ENCODE measurements around the gene SMDT1. TPM values are rescaled to one million over a fixed set of nuclear protein-coding genes. Genes with fewer than 3 reads are reported as not detected.
"Not testable (repeated sequence)": the region's sequence is repeated elsewhere in the genome, so short reads cannot be mapped to it uniquely, and the experiment has no call there.

The SMDT1 gene
- polyA plus RNA-seq, 1 experiment = 35.7 TPM

- DNase-seq (ENCODE audit: low read depth); H3K4me3 ChIP-seq (ENCODE audit: low read depth, low read length); H3K27me3 ChIP-seq (ENCODE audit: control insufficient read depth, insufficient read depth, low read length); H3K36me3 ChIP-seq (ENCODE audit: control insufficient read depth, insufficient read depth, low read length); CTCF ChIA-PET; POLR2A ChIA-PET: not testable (repeated sequence)
Measured at GRCh38 chr22:42130639-42131431, 51.3 kb downstream of the SMDT1 start, which contains the start of gene CYP2D6. Gene CYP2D6, minus strand, starts transcription at chr22:42130810. Its CDS starts 19 bp downstream, at chr22:42130791.

- Histone ChIP-seq H3K27me3 (ENCODE audit: control insufficient read depth, insufficient read depth, low read length) (no peaks in the 10 kb centered on the region), H3K4me3 (ENCODE audit: low read depth, low read length) (no peak overlapping the region), H3K36me3 (ENCODE audit: control insufficient read depth, insufficient read depth, low read length) (no peaks in the 10 kb centered on the region)
- no peak for DNase-seq (ENCODE audit: low read depth)
- TF ChIP-seq CTCF (IDR thresholded peaks at IDR 0.05; ENCODE audit: insufficient read depth, low read depth, low read length) = no peak
- ChIA-PET POLR2A (no interaction called here), CTCF (interaction anchor here (1.1 kb wide), 1 partner anchor 9 kb away, joined by 5 read pairs; no protein-coding TSS in a partner anchor)
Measured at GRCh38 chr22:42131562-42131961, 52.1 kb downstream of the SMDT1 start.

- Histone ChIP-seq H3K27me3 (ENCODE audit: control insufficient read depth, insufficient read depth, low read length) (no peaks in the 10 kb centered on the region), H3K36me3 (ENCODE audit: control insufficient read depth, insufficient read depth, low read length) (no peaks in the 10 kb centered on the region), H3K4me3 (ENCODE audit: low read depth, low read length) (no peak overlapping the region)
- TF ChIP-seq CTCF (IDR thresholded peaks at IDR 0.05; ENCODE audit: insufficient read depth, low read depth, low read length) = no peak
- CTCF ChIA-PET = interaction anchor here (0.9 to 1.1 kb wide), 3 partner anchors 10 to 38 kb away, joined by 3 to 5 read pairs (median 3); no protein-coding TSS in a partner anchor
- POLR2A ChIA-PET = no interaction called here
- no peak for DNase-seq (ENCODE audit: low read depth)
Measured at GRCh38 chr22:42132457-42132856, 53.0 kb downstream of the SMDT1 start.

Small RNA genes lying within 50 kb of the gene (small RNA-seq; reads per million reads assigned to genes)
- gene SNORD13P1 (ENCODE audit: insufficient read length, low read depth, low replicate concordance) = not detected

Other genes with a start within 250 kb of the SMDT1 start
- gene SREBF2, start 246.6 kb upstream of the SMDT1 start, polyA plus RNA-seq (2011; rRNA removed) = 20.3 and 26.2 TPM in 2 replicates
- gene SHISA8, start 164.6 kb upstream of the SMDT1 start, polyA plus RNA-seq (2011; rRNA removed) = not detected in 2 replicates
- 0.06 and 0.16 TPM in 2 replicates for gene TNFRSF13C, start 152.9 kb upstream of the SMDT1 start, polyA plus RNA-seq (2011; rRNA removed)
- 18.6 and 30.4 TPM in 2 replicates for gene CENPM, start 132.5 kb upstream of the SMDT1 start, polyA plus RNA-seq (2011; rRNA removed)
- 0.02 and 0.06 TPM in 2 replicates for gene SEPTIN3, start 110.3 kb upstream of the SMDT1 start, polyA plus RNA-seq (2011; rRNA removed)
- 0.17 and 0.22 TPM in 2 replicates for gene WBP2NL, start 80.9 kb upstream of the SMDT1 start, polyA plus RNA-seq (2011; rRNA removed)
- 41.4 and 68.4 TPM in 2 replicates for gene NAGA, start 8.9 kb upstream of the SMDT1 start, polyA plus RNA-seq (2011; rRNA removed)
- 20.1 and 27.4 TPM in 2 replicates for gene PHETA2, start 5.5 kb upstream of the SMDT1 start, polyA plus RNA-seq (2011; rRNA removed)
- gene NDUFA6, start 11.1 kb downstream of the SMDT1 start, polyA plus RNA-seq (2011; rRNA removed) = 76.0 and 85.6 TPM in 2 replicates
- gene CYP2D6, start 51.1 kb downstream of the SMDT1 start, polyA plus RNA-seq (2011; rRNA removed) = 0.54 and 0.77 TPM in 2 replicates
- 19.1 and 19.9 TPM in 2 replicates for gene TCF20, start 191.0 kb downstream of the SMDT1 start, polyA plus RNA-seq (2011; rRNA removed)